Hepatic stellate cell (primary cell): ENCODE data around the gene TMPRSS3.

Experiments used
- DNase-seq: peaks from one replicate; pipeline ENCODE4 v3.0.0; 2011; ENCODE audit warnings: low spot score

The TMPRSS3 gene

DNA sequence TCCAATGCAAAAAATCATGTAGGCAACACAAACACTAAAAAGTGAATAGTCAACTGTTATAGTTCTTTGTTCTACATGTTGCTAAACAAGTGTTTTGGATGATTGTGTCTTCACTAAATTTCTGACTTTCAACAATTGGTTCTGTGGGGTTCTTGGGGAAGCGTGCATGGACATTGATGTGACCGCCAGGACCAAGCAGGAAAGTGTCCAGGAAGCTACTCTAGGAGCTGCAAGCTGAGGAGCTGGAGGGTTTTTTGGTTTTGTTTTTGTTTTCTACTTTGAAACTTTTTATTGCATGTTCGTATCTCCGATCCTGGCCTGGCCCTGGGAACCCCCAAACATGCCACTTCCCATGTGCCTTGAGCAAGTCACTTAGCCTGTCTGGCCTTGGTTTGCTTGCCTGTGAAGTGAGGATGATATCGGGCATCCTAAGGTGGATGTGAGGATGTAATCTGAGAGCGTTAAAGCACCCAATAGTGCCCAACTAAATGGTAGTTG lies 8.0 kb downstream of the TMPRSS3 start:
- no peak for DNase-seq

DNA sequence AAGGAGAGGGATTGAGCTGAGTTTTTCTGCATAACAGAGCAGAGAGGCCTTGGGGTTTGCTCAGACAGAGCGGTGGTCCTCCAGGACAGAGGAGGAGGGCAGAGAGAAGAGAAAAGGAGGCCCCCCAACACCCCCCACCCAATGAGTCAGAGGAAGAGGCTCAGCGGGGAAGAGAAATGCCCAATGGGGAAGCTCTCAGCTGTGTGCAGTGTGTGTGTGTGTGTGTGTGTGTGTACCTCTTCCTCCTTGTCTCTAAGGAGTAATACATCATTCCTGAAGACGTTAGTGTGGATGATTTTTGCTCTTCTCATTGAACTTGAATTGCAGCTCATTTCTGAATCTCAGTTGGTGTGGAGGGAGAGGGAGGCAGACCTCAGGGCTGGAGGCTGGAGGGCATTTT lies 8.7 kb downstream of the TMPRSS3 start:
- DNase-seq, result no peak

DNA sequence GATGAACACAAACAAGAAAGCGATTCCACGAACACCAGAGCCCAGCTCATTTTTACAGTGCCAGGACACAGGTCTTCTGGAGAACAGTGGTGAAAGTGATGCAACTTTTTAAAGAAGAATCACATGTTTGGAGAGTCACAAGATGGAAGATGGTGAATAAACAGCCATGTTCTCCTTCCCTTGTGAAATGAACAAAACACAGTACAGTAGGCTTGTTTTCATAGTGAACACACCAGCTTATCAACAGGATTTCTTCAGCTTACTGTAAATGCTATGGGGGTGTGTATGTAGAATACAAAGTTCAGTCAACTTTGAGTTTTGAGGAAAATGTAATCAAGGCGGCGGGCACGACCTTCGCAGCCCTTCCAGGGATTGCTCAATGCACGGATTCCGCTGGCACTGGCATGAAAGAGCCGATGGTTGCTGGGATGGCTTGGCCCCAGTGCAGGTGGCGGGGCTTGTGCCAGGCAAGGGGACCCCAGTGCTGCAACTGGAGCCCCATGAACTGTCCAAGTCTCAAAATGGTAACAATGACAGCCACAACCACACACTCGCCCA lies 9.7 kb downstream of the TMPRSS3 start:
- DNase-seq, result no peak

DNA sequence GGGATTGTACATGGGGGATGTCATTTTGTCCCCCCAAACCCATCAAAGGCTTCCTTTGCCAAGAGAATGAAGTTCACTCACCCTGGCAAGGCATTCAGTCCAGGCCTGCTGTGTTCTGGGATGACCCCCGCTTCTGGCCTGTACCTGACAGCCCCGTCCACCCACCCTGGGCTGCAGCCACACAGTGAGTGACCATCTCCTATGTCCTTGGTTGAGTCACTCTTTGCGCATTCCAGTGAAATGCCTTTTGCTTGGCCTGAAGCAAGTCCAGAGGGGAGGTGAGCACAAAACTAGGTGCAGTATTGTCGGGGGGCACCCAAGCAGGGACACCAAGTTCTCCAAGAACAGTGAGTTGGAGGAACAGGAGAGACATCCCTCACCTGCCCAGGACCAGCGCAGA lies 10.2 kb downstream of the TMPRSS3 start:
- DNase-seq, result no peak

DNA sequence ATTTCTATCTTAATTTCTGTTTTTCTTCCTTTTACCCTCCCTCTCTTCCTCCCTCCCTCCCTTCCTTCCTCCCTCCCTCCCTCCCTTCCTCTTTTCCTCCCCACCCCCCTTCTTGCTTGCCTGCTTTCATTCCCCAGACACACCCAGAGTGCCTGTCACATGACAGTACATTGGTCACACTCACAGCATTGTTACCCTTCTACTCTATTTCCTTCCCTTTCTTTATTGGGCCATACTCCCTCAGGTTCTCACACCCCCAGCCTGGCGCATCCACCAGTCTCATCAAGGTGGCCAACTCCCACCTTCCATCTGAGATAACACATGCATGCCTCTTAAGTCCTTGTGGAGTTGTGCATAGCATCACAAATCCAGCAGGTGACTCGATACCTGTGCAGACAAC lies 10.9 kb downstream of the TMPRSS3 start:
- DNase-seq, result no peak

DNA sequence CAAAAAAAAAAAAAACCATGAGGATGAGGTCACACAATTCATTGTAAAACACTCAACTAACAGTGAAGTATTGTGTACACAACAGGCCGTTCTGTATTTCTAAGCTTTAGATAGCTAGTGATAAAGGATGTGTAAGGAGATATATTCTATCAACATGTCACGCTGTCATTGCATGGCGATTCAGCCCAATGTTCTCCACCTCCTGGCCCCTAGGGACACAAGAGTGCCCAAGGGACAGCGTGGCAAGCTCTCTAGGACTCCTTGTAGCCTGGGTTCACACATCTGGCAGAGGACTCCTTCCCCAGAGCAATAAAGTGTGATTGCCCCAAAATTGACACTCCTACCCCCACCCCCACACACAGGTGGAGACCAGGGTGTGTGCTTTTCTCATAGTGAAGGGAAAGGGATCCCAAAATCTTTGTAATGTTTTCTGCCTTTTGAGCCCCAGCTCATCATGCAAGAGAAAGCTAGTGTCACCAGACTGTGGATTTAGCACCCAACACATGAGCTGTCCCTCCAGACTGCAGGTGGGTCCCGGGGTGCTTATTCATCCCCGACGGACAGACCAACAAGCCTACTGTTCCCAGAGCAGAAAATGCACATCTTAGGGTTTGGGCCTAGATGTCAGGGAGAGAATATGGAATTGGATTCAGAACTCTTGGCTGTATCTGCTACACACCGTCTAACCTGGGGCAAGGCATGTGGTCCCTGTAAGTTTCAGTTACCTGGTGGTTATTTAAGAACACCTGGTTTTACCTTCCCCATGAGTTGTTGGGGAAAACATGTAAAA lies 11.5 kb downstream of the TMPRSS3 start:
- no peak for DNase-seq

DNA sequence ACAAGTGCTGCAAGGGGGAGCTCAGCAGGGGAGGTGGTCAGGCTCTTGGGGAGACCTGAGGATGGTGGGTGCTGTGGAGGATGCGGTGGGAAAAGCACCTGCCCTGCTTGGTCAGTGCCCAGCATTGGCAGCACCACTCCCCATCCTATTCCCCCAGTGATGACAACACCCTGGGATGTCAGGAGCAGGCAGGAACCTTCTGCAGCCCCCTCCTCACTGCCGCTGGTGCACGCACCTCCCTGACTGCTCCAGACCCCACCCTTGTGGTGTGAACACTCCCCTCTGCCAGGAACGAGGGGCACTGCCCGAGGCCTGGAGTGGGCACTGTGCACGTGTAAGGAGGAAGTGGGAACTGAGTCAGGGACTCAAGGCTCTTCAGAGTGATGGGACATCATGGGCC lies 12.5 kb downstream of the TMPRSS3 start:
- no peak for DNase-seq

DNA sequence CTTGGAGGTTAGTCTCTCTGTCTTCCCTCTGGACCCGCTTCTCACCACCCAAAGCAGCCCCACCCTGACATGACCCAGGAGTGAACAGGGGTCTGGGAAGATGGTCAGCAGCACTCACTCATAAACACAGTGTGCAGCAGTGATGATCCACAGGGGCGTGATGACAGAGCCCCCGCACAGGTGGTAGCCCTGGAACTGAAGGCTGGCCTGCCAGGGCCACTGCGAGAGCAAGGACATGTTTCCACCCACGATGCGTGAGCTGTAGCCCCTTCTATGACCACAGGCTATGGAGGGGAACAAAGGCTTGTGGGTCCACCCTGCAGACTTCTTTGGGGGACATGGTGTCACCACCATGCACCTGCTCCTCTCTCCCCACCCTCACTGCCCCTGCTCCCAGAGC lies 12.9 kb downstream of the TMPRSS3 start:
- no peak for DNase-seq

DNA sequence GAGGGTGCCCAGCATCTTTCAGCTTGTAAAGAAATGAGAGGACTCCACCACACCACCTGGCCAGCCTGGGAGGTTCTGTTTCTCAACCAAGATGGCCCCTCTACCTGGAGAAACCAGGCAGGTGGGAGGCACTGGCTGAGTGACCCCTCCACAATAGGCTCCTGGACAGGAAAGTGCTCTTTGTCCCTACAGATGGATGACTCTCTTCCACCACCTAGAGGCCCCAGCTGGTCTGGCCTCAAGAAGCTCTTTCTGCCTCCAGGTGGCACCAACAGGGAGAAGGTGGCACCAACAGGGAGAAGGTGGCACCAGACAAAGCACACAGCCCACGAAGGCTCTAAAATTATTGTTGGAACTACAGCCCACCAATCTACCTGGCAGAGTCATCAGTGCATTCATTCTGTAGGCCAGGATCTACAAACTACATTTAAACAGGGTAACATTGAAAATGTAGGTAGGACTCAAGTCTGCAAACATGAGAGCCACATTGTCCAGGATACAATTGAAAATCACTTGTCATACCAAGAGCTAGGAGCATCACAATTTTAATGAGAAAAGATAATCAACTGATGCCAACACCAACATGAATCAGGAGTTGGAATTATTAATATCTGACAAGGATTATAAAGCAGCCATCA lies 14.4 kb downstream of the TMPRSS3 start:
- DNase-seq, result no peak

DNA sequence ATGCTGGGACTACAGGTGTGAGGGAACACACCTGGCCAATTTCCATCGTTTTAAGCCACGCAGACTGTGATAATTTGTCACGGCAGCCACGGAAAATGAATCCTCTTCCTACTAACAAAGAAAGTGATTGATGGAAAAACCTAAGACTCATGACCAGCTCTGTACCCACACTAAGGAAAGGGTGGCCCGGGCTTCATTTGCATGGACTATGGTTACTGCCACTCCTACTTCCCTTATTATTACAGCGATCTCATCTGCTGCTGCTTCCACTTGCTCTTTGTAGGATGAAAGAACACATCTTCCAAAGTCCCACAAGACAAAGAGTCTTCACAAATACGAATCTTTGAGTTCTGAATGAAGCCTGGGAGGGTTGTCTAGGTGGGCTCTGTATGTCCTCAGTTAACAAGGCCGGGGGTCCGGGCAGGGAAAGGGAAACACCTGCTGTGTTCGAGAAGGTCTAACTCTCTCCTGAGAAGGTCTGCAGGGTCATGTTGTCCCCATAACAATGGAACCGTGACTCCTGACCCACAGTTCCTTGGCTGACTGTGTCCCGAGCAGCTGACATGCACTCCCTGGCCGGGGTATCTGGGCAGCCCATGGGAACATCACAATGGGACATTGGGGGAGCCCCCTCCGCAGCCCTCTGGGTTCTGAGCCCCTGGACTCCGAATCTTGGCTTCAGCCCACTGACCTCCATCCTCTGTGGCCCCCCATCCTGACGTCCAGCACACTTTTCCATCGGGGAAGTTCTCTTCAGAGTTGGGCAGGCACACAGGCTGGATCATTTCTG lies 16.2 kb downstream of the TMPRSS3 start:
- DNase-seq, result no peak

DNA sequence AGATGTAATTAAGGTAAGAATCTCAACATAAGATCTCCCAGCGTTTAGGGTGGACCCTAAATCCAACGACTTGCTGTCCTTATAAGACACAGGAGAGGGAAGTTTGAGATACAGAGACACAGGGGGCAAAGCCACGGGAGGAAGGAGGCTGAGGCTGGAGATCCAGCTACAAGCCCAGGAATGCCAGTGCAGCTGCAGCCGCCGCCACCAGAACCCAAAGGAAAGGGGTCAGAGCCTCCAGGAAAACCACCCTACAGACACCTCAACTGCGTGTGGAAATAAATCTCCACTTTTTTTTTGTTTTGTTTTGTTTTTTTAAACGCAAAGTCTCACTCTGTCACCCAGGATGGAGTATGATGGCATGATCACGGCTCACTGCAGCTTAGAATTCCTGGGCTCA lies 17.4 kb downstream of the TMPRSS3 start:
- no peak for DNase-seq

DNA sequence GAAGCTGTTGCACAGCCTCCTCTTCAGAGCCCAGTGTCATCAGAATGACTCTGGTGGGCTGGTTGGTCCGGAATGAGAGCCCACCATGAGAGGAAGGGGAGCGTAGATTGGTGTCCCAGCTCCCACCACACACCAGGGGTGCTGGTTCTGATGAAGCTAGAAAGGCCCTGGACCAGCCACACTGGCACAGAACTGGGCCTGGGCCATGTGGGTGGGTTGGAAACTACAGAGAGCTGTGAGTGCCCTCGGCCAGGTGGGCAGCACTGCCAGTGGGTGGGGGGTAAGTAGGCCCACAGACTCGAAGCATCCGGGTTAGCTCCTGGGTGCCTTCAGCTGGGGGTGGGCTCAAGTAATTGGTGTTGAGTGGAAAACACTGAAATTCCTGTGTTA lies 17.9 kb downstream of the TMPRSS3 start:
- DNase-seq, result no peak

DNA sequence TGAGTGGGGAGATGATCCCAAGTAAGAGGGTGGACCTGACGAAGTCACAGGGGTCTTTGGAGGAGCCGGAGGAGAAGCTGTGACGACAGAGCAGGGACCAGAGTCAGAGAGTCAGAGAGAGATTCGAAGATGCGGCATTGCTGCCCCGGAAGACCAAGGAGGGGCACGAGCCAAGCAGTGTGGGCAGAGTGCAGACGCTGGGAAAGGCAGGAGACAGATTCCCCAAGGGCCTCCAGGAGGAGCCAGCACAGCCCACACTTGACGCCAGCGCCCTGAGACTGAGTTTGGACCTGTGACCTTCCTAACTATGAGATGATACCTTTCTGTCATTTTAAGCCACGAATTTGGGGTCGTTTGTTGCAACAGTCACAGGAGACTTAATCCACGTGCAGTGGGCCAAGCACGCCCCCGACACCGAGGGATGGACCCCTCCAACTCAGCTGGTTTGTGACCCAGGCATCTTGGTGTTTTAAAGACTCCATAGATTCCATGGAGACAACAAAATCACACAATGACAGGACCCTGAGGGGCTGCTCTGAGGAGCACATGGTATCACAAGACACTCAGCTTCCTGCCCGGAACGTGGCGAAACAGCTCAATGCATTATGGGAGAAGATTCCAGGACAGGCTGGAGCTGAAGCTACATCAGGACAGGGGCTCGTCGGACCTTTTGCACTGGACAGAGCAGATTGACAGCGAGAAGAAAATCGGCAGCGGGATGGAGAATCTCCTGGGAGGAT lies 18.5 kb downstream of the TMPRSS3 start:
- DNase-seq, result no peak

DNA sequence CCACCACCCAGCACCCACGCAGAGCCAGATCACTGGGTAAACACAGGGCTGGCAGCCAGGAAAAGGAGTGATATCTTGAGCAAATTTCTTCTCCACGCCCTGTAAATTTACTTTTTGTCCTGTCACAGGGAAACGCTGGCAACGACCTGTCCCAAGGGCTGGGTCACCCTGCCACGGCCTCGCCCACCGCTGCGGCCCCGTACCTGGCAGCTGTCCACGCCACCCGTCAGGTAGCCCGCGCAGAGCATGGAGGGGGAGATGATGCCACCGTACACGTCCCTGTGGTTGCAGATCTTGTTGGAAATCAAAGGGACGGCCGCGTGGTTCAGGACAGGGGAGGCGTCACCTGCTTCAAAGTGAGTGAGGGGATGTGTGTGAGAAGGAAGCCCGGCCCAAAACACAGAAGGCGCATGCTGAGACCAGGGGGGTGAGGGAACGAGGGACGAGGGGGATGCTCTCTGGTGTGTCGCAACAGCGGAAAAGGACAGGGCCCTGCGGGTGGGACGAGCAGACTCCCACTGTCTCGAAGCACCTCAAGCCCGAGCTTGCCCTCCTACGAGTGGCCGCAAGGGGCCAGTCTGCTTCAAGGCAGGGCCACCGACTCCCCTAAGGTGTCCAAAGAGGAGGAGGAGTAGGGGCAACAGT lies 19.4 kb downstream of the TMPRSS3 start:
- no peak for DNase-seq

DNA sequence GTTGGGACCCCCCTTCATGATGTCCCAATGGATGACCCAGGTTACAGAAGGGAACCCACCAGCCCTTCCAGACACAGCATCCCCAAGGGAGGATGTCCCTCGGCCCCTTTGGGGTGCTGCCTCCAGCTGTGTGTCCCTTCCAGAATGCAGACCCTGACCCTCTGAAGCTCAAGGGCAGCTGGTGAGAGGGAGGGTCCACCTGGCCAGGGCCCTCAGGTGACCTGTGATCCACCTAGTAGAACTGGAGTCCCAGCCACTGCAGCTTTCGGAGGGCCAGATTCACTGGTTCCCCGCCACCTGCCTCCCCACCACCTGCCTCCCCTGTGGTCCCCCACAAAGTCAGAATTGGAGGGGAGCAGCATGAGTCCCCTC lies 19.9 kb downstream of the TMPRSS3 start:
- no peak for DNase-seq

DNA sequence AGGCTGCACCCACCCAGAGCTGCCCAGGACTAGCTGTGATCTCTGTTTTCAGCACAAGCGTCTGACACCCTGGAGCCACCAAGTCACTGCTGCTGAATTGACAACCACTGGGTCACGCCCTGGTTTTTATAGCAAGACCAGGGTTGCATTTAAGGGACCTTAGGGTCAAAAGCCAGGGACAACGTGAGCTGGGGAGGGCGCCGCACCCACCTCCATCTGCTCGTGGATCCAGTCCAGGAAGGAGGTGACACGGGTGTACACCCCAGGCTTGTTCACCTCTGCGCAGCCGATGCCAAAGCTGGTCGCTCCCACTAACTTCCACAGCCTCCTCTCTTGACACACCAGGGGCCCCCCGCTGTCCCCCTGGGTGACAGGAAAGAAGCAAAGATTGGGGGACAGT lies 20.3 kb downstream of the TMPRSS3 start:
- no peak for DNase-seq

DNA sequence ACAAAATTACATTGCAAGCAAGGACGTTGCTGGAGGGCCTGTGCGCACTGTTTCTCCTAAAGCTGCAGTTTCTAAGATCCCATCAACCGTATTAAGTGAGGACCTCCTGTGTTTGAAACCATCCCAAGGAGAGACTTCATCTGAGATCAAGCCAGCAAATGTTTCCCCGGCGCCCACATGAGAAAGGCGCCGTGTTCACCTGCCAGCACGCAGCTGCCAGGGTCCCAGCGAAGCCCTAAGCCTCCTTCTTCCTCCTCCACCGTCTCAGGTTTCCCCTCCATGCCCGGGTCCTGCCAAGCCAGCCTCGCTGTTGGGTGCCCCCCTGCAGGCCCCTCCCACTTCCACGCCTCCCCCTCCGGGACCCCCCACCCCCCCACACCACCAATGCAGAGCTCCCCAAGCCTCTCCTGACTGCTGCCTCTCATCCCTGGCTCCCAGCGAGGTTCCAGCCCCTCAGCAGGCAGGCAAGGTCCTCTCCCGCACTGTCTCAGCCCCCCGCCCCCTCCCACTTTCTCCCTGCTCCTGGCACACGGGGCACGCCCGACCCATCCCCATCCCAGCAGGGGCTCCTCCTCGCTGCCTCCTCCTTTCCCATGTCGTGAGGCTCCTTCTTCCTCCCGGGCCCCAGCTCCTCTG lies 20.9 kb downstream of the TMPRSS3 start:
- no peak for DNase-seq

DNA sequence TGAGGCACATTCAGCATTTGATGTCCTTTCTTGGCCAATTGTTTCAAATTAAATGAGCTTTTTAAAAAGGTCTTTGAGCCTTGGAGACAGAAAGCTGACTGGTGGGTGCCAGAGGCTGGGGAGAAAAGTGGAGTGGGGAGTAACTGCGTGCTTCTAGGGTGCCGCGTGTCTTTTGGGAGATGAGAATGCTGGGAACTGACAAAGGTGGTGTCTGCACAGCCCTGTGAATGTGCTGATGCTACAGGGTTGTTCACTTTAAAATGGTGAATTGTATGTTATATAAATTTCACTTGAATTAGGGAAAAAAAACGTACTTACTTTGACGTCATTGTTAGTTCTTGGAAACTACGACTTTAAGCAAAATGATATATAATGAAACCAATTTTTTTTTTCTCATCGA lies 21.4 kb downstream of the TMPRSS3 start:
- no peak for DNase-seq

DNA sequence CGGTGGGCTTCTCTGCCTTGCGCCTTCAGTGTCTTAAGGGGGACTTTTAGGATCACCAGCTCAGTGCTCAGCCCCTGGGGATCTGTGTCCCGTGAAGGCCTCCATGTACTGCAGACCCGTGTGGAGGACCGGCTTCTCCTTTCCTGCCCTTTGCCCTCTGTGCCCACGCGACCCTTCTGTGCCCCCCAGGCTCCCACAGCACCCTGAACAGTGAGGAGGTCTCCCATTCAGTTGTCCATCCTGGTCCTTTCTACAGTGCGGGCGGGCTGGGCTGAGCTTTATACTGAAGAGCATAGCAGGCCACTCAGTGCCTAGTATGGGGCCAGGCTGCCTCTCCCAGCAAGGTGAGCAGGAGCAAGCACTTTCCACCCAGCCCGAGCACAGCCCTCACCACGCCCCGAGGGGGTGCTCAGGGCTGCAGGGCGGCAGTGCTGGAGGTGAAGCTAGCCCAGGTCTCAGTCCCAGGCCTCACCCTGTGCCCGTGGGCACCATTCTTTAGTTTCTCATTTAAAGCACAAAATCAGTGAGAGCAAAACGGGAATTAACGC lies 21.9 kb downstream of the TMPRSS3 start:
- DNase-seq, result no peak

DNA sequence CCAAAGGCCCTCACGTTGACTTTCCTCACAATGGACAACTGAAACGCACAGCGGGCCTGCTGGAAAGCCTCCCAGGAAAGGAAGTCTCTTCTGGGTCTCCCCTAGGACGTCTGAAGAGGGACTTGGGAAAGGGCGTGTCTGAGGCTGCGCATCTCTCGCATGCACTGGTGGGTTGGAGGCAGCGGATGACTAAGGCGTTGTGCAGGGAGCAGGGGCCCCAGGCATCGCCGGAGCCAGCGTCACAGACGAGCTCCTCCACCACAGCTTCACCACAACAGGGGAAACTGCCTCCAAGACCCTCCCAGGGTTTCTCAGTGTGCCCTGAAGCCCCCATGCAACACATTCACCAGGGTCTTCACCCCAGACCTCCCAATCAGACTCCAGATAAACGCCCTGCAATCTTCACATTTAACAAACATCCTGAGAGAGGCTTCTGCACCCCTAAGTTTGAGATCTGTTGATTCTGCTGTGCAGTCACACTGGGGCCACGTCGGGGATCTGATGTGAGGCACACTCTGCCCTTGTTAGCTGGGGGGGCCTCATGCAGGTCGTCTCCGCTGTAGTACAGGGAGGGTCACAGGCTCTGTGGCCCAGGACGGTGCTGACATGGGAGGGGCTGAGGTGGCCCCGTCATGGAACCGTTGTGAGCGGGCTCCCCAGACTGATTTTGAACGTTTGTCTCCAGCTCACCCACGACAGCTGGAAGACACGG lies 22.5 kb downstream of the TMPRSS3 start:
- no peak for DNase-seq
